IMR-90 (cell line): ENCODE data around the gene CKAP2L. TPM values are rescaled to one million over a fixed set of nuclear protein-coding genes. Genes with fewer than 3 reads are reported as not detected.

Experiments used
- ATAC-seq: fragments of 200-7000 bp; cut with Tn5 transposase; 2 replicates; pipeline ENCODE4 v1.9.1; 2020; ENCODE audit warnings: low read depth, mild to moderate bottlenecking, moderate library complexity
- BruUV-seq: library from RNA; stranded (reverse); fragments of 400-500 nt; replicated peaks from 2 replicates; lab custom pipeline; 2021; lab: Mats Ljungman, UMichigan
- CTCF ChIA-PET: fragments of 300-600 bp; formaldehyde crosslinking; extraction: SDS; loops from one replicate; lab custom pipeline; 2021; ENCODE audit warnings: antibody characterized with exemption; lab: Yijun Ruan, JAX
- POLR2A ChIA-PET: fragments of 300-600 bp; sonication (Branson Sonifier 250); formaldehyde crosslinking; loops from one replicate; lab custom pipeline; 2022; ENCODE audit warnings: antibody characterized with exemption; ENCODE audit not compliant: unreplicated experiment; lab: Charles Lee
- DNase-seq: peaks from one replicate; pipeline ENCODE4 v3.0.0; 2013
- H2AFZ ChIP-seq: replicated peaks from 2 replicates; pipeline ENCODE3; 2013; ENCODE audit warnings: low read length, mild to moderate bottlenecking; ENCODE audit not compliant: poor library complexity
- H2AK5ac ChIP-seq: 2 replicates; pipeline ENCODE4 v1.6.1; 2013; ENCODE audit warnings: low read depth, low read length, inconsistent platforms
- H2AK9ac ChIP-seq: replicated peaks from 2 replicates; pipeline ENCODE3; 2013; ENCODE audit warnings: mild to moderate bottlenecking, low read depth, low read length, moderate library complexity; ENCODE audit not compliant: poor library complexity
- H2BK120ac ChIP-seq: 2 replicates; pipeline ENCODE4 v1.6.1; 2013; ENCODE audit warnings: low read depth, low read length, inconsistent platforms
- H2BK15ac ChIP-seq: 3 replicates; pipeline ENCODE4 v1.6.1; 2013; ENCODE audit warnings: low read depth, low read length, inconsistent platforms
- H2BK20ac ChIP-seq: 2 replicates; pipeline ENCODE4 v1.6.1; 2013; ENCODE audit warnings: low read depth, mild to moderate bottlenecking, inconsistent platforms, low read length, moderate library complexity
- H2BK5ac ChIP-seq: 2 replicates; pipeline ENCODE4 v1.6.1; 2013; ENCODE audit warnings: mild to moderate bottlenecking, low read depth, low read length, inconsistent platforms; ENCODE audit not compliant: poor library complexity, severe bottlenecking
- H3K14ac ChIP-seq: replicated peaks from 2 replicates; pipeline ENCODE4 v1.6.1; 2013; ENCODE audit warnings: low read depth, low read length, inconsistent platforms
- H3K18ac ChIP-seq: 2 replicates; pipeline ENCODE4 v1.6.1; 2013; ENCODE audit warnings: low read depth, low read length, control low read depth
- H3K23ac ChIP-seq: 2 replicates; pipeline ENCODE4 v1.6.1; 2013; ENCODE audit warnings: low read depth, low read length, inconsistent platforms
- H3K27ac ChIP-seq: 2 replicates; pipeline ENCODE4 v1.5.1; 2013; ENCODE audit warnings: mild to moderate bottlenecking, control low read depth, low read length; ENCODE audit not compliant: insufficient read depth
- H3K27me3 ChIP-seq: 2 replicates; pipeline ENCODE4 v1.6.1; 2013; ENCODE audit warnings: low read length; ENCODE audit not compliant: control insufficient read depth, insufficient read depth
- H3K36me3 ChIP-seq: 2 replicates; pipeline ENCODE4 v1.6.1; 2013; ENCODE audit warnings: low read length, mixed read lengths; ENCODE audit not compliant: control insufficient read depth, insufficient read depth
- H3K4ac ChIP-seq: 2 replicates; pipeline ENCODE4 v1.6.1; 2013; ENCODE audit warnings: low read depth, low read length, inconsistent platforms
- H3K4me1 ChIP-seq: 2 replicates; pipeline ENCODE4 v1.6.1; 2013; ENCODE audit warnings: low read length, mixed read lengths; ENCODE audit not compliant: control insufficient read depth, insufficient read depth
- H3K4me2 ChIP-seq: 2 replicates; pipeline ENCODE4 v1.6.1; 2013; ENCODE audit warnings: low read depth, mild to moderate bottlenecking, control low read depth, low read length, moderate library complexity
- H3K4me3 ChIP-seq: 2 replicates; pipeline ENCODE4 v1.5.1; 2013; ENCODE audit warnings: low read depth, mild to moderate bottlenecking, control low read depth, low read length, moderate library complexity; ENCODE audit not compliant: insufficient read depth
- H3K56ac ChIP-seq: 2 replicates; pipeline ENCODE4 v1.6.1; 2013; ENCODE audit warnings: low read length, inconsistent platforms; ENCODE audit not compliant: insufficient read depth; ENCODE audit errors: extremely low read depth
- H3K79me1 ChIP-seq, 2 experiments: 2 replicates each; pipeline ENCODE4 v1.6.1; 2013; ENCODE audit warnings: low read length in 2 of 2, inconsistent platforms in 1 of 2, low read depth in 1 of 2
- H3K9ac ChIP-seq: 2 replicates; pipeline ENCODE4 v1.6.1; 2013; ENCODE audit warnings: low read depth, low read length, control low read depth
- H3K9me1 ChIP-seq: 2 replicates; pipeline ENCODE4 v1.6.1; 2013; ENCODE audit warnings: low read length, inconsistent platforms; ENCODE audit not compliant: insufficient read depth
- H3K9me3 ChIP-seq: 2 replicates; pipeline ENCODE4 v1.6.1; 2013; ENCODE audit warnings: low read length; ENCODE audit not compliant: control insufficient read depth, insufficient read depth
- H4K20me1 ChIP-seq: 2 replicates; pipeline ENCODE4 v1.6.1; 2013; ENCODE audit warnings: low read length, inconsistent platforms; ENCODE audit not compliant: insufficient read depth
- H4K5ac ChIP-seq: 2 replicates; pipeline ENCODE4 v1.6.1; 2013; ENCODE audit warnings: mild to moderate bottlenecking, low read depth, low read length, control low read depth
- H4K8ac ChIP-seq, 2 experiments: 2 replicates each; pipeline ENCODE4 v1.6.1; 2013; ENCODE audit warnings: low read depth in 2 of 2, low read length in 2 of 2, control low read depth in 1 of 2, inconsistent platforms in 1 of 2
- H4K91ac ChIP-seq: 2 replicates; pipeline ENCODE4 v1.6.1; 2013; ENCODE audit warnings: low read depth, low read length, inconsistent platforms; ENCODE audit not compliant: insufficient read depth
- CHD1 ChIP-seq: IDR thresholded peaks from 2 replicates; pipeline ENCODE4 v1.6.1; 2012; ENCODE audit warnings: low read depth, low read length, improper control_type of control experiment
- ELK1 ChIP-seq: fragments of 150-350 bp; IDR thresholded peaks from 2 replicates; pipeline ENCODE4 v1.6.1; 2016; ENCODE audit warnings: low read depth, mild to moderate bottlenecking, low read length, moderate library complexity, borderline replicate concordance
- MAFK ChIP-seq: IDR thresholded peaks from 2 replicates; pipeline ENCODE4 v1.6.1; 2012; ENCODE audit warnings: low read depth, low read length, improper control_type of control experiment
- MAZ ChIP-seq: IDR thresholded peaks from 2 replicates; pipeline ENCODE4 v1.6.1; 2012; ENCODE audit warnings: low read depth, mild to moderate bottlenecking, low read length, improper control_type of control experiment, moderate library complexity, borderline replicate concordance
- MXI1 ChIP-seq: IDR thresholded peaks from 2 replicates; pipeline ENCODE4 v1.6.1; 2012; ENCODE audit warnings: low read depth, mild to moderate bottlenecking, low read length, moderate library complexity, borderline replicate concordance
- RAD21 ChIP-seq: IDR thresholded peaks from 2 replicates; pipeline ENCODE4 v1.6.1; 2012; ENCODE audit warnings: low read length, improper control_type of control experiment
- RCOR1 ChIP-seq: IDR thresholded peaks from 2 replicates; pipeline ENCODE4 v1.6.1; 2012; ENCODE audit warnings: mild to moderate bottlenecking, low read length, improper control_type of control experiment; ENCODE audit not compliant: insufficient replicate concordance
- RFX5 ChIP-seq: IDR thresholded peaks from 2 replicates; pipeline ENCODE4 v1.8.0; 2012; ENCODE audit warnings: low read depth, mild to moderate bottlenecking, low read length, moderate library complexity
- WGBS, 2 experiments: methylation state at CpG; one replicate each; pipeline versions ENCODE4 v1.1.5 to v1.1.7; 2013; ENCODE audit warnings: missing lambda C conversion rate in 2 of 2; ENCODE audit not compliant: insufficient read length in 1 of 2; ENCODE audit errors: extremely low coverage in 2 of 2; 5-methylcytosine and 5-hydroxymethylcytosine counted together
- dilution Hi-C: fragments of 300-500 bp; cut with HindIII; formaldehyde crosslinking; loops from one replicate; pipeline ENCODE4 v1.14.3; 2018; ENCODE audit warnings: low sequenced_read_pairs; ENCODE audit not compliant: unreplicated experiment
- in situ Hi-C: fragments of 300-500 bp; cut with MboI; formaldehyde crosslinking; loops from 3 replicates; pipeline ENCODE4 v1.14.3; 2019; ENCODE audit warnings: low sequenced_read_pairs, inconsistent platforms, mixed read lengths
- intact Hi-C: fragments of 100-400 bp; cut with micrococcal nuclease; formaldehyde crosslinking; loops from 2 replicates; pipeline ENCODE4 v1.10.0; 2022
- polyA plus RNA-seq, 3 experiments: library from polyadenylated mRNA; depleted of rRNA; stranded (reverse); fragments of >200 nt; gene quantifications; 2 replicates each; pipeline ENCODE4 v1.2.3, GENCODE V29; 2012; ENCODE audit warnings: low replicate concordance in 1 of 3
- total RNA-seq: library from RNA; depleted of rRNA; stranded (reverse); fragments of >200 nt; gene quantifications from 2 replicates; pipeline ENCODE4 v1.2.3, GENCODE V29; 2012

CKAP2L gene
- total and polyA plus RNA-seq, 2 of the 4 experiments (the other 2 are of a cell fraction): 6.4 to 9.9 TPM

GRCh38 chr2:112722816-112723546 lies 41.4 kb downstream of the CKAP2L start:
- H3K14ac ChIP-seq: no peak overlapping the region
- no peak overlapping the region for H3K4ac ChIP-seq
- H3K4me1 ChIP-seq: peaks cover 1% of the 10 kb centered on the region; the same call in 1 of the 2 replicates
- BruUV-seq: no TSS peak
- H4K91ac ChIP-seq: no peak overlapping the region
- no peaks in the 10 kb centered on the region for H3K9me1 ChIP-seq
- 79% methylated on average over 3 of the region's 9 CpGs; no CpG with 5 or more reads in 1 of the 2 experiments for WGBS, 2 experiments
- H4K20me1 ChIP-seq: no peaks in the 10 kb centered on the region
- no peak for DNase-seq
- no peak overlapping the region for H2BK120ac ChIP-seq
- no peak overlapping the region for H3K4me2 ChIP-seq
- no peak overlapping the region for H2BK20ac ChIP-seq
- H4K8ac ChIP-seq: no peak overlapping the region
- in situ Hi-C loops (no loop called here), intact Hi-C loops (no loop called here), dilution Hi-C loops (no loop called here)
- ChIA-PET POLR2A (no interaction called here), CTCF (no interaction called here)
- H3K18ac ChIP-seq: no peak overlapping the region
- peak overlapping the region; percentile 2 for H2AK9ac ChIP-seq
- H3K27ac ChIP-seq: no peak overlapping the region
- H3K27me3 ChIP-seq: peaks cover 2% of the 10 kb centered on the region; the same call in 1 of the 2 replicates
- no peak for ATAC-seq
- no peak overlapping the region for H2AFZ ChIP-seq
- TF ChIP-seq MAFK: no peak
- TF ChIP-seq RAD21: no peak
- TF ChIP-seq RCOR1: no peak
- TF ChIP-seq CHD1: no peak
- no peak for TF ChIP-seq RFX5
- TF ChIP-seq MXI1: no peak
- TF ChIP-seq ELK1: no peak
- no peak for TF ChIP-seq MAZ
- H2BK15ac ChIP-seq: no peak overlapping the region
- no peak overlapping the region for H3K56ac ChIP-seq
- no peaks in the 10 kb centered on the region for H3K79me1 ChIP-seq
- H3K4me3 ChIP-seq: no peak overlapping the region
- no peak overlapping the region for H2BK5ac ChIP-seq
- no peak overlapping the region for H3K23ac ChIP-seq
- H2AK5ac ChIP-seq: no peak overlapping the region
- no peak overlapping the region for H3K9ac ChIP-seq
- no peaks in the 10 kb centered on the region for H3K36me3 ChIP-seq
- H3K9me3 ChIP-seq: no peaks in the 10 kb centered on the region
- H4K5ac ChIP-seq: no peak overlapping the region
